GM08714 (cell line): ENCODE measurements around the gene ABLIM1.

Experiments used
- H3K4me3 ChIP-seq: fragments of 200-500 bp; sonication (Bioruptor generic); 2 replicates; pipeline ENCODE4 v1.5.1; 2014; ENCODE audit warnings: mild to moderate bottlenecking, low read length, inconsistent platforms
- ZNF274 ChIP-seq: IDR thresholded peaks from 2 replicates; pipeline ENCODE4 v1.6.1; 2012; ENCODE audit warnings: mild to moderate bottlenecking, low read depth, low read length

ABLIM1 gene

DNA sequence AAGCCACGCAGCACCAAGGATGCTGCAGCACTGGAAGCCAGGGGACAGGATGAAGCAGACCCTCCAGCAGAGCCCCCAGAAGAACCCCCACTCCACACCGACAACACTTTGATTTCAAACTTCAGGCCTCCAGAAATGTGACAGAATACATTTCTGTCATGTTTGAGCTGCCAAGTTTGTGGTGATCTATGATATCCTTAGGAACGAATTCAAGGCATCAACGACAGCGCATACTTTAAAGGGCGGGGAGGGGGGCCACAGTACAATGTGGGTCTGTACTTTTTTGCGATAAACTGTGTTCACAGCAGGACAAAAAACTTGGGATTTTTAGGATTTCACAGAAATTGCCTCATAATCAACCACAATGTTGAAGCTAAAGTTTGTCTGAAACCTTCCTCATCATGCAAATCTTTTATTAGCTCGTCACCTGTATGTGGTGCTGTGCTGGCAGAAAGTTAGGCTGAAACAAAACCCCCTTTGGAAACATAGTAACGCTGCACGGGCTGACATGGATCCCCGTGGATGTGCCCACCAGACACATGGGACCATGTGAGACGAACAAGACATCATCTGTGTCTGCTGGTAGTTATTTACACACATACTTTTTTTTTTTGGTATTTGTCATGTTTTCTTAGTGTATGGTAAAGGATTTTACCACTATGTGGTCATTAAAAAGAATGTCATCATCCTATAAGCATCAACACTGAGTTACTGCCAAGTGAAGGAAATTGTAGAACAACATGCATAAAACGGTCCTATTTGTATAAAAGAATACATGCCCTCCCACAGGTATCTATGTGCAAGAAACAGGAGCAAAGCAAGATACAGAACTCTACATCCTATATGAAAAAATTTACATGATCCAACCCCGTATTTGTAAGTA, 140.5 kb downstream of the ABLIM1 start:
- H3K4me3 ChIP-seq, result no peak overlapping the region
- TF ChIP-seq ZNF274, result no peak

GRCh38 chr10:114516356-114516755, 141.7 kb downstream of the ABLIM1 start:
- H3K4me3 ChIP-seq, result no peak overlapping the region
- no peak for TF ChIP-seq ZNF274

DNA sequence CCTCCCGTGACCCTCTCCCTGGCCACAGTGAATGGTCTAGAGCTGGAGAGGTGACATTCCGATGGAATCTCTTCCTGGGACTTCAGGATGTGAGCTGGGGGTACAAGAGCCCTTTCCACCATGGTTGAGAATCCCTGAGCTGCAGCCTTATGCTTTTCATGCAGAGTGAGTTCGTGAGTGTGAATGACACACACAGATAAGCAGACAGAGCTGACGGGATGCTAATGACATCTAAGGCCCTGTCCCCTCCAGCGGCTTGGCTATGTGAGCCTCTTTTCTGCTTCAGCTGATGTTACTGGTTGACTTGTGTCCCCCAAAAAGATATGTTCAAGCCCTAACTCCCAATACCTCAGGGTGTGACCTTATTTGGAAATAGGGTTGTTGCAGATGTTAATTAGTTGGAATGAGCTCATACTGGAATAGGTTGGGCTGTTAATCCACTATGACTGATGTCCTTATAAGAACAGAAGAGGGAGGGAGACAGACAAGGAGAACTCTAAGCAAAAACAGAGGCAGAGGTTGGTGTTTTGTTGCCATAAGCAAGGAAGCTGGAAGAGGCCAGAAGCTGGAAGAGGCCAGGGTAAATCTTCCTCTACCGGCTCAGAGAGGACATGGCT, 142.7 kb downstream of the ABLIM1 start:
- H3K4me3 ChIP-seq, result no peak overlapping the region
- no peak for TF ChIP-seq ZNF274

GRCh38 chr10:114513381-114513792, 144.7 kb downstream of the ABLIM1 start:
- TF ChIP-seq ZNF274, result no peak
- no peak overlapping the region for H3K4me3 ChIP-seq

GRCh38 chr10:114511881-114512280, 146.2 kb downstream of the ABLIM1 start:
- TF ChIP-seq ZNF274, result no peak
- no peak overlapping the region for H3K4me3 ChIP-seq

- no peak for TF ChIP-seq ZNF274
- no peak overlapping the region for H3K4me3 ChIP-seq
Measured at GRCh38 chr10:114508376-114508775, 149.7 kb downstream of the ABLIM1 start.

DNA sequence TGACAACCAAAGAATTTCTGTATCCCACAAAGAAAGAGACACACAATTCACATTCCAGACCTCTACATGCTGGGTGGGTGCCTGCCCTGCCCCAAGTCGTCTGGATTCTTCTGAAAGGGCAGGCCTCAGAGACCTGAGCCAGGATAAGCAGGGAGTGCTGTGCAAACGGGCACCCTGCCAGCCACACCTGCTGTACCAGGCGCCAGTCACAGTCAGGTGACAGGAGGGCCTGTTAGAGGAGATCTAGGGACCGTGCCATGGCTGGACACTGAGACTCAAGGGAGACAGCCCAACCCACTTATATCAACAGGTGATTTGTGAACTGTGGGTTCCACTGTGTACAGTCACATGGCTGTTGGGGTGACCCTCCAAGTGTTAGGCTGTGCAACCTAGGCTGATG, 150.6 kb downstream of the ABLIM1 start:
- no peak for TF ChIP-seq ZNF274
- H3K4me3 ChIP-seq, result no peak overlapping the region

DNA sequence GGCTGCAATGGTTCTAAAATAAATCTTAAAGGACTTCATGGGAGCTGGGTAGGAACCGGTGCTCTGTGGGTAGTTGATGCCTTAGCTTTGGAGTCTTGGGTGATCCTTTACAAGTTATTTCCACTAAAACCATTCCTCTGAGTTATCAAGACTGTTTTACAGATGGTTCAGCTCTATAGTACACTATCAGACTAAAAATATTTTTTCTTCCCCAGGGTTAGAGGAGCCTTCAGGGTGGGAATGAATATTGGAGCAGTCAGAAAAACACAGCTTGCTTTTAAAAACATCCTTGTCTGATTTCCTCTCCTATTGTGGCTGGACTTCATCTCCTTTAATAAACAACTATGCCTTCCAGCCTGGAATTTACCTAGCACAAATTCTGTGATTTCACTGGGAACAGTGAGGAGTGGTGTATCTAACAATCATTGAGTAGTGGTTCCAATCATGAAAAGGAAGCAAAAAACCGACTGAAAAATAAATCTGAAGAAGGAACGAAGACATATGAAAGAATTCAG, 151.1 kb downstream of the ABLIM1 start:
- no peak overlapping the region for H3K4me3 ChIP-seq
- no peak for TF ChIP-seq ZNF274

DNA sequence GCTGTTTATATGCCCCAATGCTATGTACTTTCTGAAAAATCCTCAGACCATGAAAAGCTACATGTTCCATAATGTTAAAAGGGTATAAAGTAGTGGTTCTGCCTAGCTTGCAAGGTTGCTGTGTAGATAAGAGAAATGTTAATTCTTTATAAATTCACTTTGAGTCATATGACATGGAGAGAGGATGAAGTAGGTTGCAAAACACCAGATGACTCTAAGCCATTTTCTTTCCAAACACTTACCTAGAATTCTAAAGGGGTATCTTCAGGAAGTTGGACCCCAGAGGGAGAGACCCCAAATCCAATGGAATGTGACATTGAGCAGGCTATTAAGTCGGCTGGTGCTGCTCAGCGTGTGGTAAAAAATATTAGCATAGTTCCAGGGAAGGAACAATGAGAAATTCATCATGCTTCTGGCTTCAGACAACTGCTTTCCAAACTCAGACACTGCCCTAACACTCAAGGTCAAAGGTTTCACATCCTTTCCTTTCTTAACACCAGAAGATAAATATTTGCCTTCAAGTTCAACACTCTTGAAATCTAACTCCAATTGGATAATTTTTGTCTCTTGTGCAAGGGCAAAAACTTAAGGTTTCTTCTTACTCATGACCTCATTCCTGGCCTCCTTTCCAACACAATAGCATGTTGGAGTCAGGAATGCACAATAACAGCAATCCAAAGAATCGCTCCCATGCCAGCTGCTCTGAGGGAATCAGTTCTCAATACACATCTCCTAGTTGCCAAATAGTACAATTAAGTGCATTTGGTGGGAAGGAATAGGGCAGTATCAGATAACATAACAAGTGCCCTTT, 153.1 kb downstream of the ABLIM1 start:
- no peak overlapping the region for H3K4me3 ChIP-seq
- no peak for TF ChIP-seq ZNF274

DNA sequence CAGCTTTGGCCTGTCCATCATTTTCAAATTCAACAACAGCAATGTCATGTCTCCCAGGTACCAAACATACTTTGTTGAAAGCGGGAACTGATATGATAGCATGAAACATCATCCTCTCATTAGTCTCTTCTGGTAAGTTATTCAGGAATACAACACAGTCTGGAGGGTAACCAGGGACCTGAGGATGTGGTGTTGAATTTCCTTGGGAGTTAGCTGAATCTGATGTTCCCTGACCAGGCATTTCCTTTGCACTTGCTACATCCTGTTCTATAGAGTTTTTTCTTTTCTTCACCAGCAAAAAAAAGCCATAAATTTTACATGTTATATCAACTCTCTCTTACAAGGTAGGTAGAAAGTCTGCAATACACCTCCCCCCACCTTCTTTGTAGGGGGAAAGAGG, 156.0 kb downstream of the ABLIM1 start:
- no peak for TF ChIP-seq ZNF274
- H3K4me3 ChIP-seq, result no peak overlapping the region

GRCh38 chr10:114501650-114502049, 156.4 kb downstream of the ABLIM1 start:
- no peak overlapping the region for H3K4me3 ChIP-seq
- TF ChIP-seq ZNF274, result no peak

GRCh38 chr10:114500643-114501042, 157.4 kb downstream of the ABLIM1 start:
- TF ChIP-seq ZNF274, result no peak
- H3K4me3 ChIP-seq, result no peak overlapping the region

- TF ChIP-seq ZNF274, result no peak
- H3K4me3 ChIP-seq, result no peak overlapping the region
Measured at GRCh38 chr10:114499630-114500190, 158.4 kb downstream of the ABLIM1 start.

GRCh38 chr10:114499116-114499515, 159.0 kb downstream of the ABLIM1 start:
- TF ChIP-seq ZNF274, result no peak
- no peak overlapping the region; the same call in 1 of the 2 replicates for H3K4me3 ChIP-seq
